GM10847 (cell line): Measurements from ENCODE around the gene RASD2.

ENCODE experiments used
- POLR2A ChIP-seq: IDR thresholded peaks from 2 replicates; pipeline ENCODE4 v1.6.1; 2011; ENCODE audit not compliant: insufficient read length; ENCODE audit errors: extremely low read depth

RASD2 gene

DNA sequence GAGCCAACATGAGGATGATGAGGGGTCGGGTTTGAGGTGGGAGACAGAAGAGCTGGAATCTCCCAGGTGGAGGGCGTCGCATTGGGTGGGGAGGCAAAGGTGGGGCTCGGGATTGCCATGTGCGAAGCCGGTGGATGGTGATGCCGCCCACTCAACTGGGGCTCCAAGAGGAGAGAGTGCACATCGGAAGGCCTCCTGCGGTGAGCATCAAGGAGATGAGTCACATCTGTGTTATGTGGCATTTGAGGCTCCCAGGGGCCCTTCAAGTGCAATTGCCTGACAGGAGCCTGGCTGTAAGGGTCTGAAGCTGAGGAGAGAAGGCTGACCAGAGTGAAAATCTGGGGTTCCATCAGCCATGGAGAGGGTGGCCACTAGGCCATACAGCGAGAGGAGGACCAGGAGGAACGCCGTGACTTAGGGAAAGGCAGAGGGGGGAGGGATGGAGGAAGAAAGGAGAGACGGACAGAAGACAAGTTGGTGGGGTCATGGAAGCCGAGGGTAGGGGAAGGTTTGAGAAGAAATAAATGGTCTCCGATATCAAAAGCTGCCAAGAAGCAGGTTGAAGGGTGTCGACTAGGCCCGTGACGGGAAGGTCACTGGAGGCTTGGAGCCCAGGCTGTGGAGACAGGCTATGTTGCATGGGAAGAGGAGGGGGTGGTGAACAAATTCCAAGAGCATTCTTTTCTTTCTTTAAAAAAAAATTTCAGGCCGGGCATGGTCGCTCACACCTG lies 21.3 kb downstream of the RASD2 start:
- no peak for TF ChIP-seq POLR2A

DNA sequence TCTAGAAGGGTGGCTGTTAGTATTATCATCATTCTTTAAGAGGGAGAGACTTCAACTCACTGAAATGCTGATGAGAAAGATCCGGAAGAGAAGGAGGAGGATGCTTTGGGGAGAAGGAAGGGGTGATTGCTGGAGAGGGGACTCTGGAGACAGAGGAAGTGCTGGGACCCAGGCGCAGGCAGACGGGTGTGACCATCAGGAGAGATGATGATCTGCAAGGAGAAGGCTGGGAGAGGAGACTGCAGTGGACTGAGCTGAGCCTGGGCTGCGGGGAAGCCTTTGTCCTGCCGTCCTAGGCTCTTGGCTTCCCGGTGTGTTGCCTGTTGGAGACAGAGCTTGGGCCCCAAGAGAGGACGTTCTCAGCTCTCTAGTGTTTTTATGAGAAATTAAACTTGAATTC lies 22.6 kb downstream of the RASD2 start:
- TF ChIP-seq POLR2A, result no peak

DNA sequence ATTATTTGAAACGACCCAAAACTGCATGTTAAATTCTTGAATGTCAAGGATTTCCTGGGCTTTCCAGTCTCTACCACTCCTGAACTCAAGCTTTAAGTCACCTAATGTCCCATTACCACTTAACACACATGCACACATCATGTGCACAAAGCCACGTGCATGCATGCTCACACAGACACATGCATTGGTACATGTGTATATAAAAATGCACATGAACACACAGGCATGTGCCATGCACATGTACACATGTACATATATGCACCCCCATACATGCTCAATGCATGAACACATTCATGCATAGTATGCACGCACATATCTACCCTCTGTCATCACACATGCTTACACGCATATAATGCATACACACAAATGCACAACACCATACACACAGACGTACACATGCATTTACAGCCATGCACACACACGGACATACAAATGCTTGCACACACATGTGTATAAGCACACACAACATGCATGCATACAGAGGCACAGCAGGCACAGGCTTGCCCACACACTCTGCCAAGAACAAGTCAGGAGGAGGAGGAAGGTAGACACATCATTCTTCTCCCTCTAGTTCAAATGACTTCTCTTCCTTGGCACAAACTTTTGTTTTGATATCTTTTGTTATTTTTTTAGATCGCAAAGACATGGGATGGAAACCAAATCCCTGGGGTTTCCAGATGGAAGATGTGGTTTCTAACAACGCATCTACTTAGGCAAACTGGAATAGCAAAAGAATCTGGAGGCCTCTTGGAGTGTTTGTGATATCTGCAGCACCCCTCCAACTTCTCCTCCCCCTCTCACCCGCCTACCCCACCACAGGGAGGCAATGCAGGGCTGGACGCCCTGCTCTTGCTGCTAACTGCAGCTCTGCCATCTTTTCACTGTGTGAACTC lies 24.6 kb downstream of the RASD2 start:
- no peak for TF ChIP-seq POLR2A

DNA sequence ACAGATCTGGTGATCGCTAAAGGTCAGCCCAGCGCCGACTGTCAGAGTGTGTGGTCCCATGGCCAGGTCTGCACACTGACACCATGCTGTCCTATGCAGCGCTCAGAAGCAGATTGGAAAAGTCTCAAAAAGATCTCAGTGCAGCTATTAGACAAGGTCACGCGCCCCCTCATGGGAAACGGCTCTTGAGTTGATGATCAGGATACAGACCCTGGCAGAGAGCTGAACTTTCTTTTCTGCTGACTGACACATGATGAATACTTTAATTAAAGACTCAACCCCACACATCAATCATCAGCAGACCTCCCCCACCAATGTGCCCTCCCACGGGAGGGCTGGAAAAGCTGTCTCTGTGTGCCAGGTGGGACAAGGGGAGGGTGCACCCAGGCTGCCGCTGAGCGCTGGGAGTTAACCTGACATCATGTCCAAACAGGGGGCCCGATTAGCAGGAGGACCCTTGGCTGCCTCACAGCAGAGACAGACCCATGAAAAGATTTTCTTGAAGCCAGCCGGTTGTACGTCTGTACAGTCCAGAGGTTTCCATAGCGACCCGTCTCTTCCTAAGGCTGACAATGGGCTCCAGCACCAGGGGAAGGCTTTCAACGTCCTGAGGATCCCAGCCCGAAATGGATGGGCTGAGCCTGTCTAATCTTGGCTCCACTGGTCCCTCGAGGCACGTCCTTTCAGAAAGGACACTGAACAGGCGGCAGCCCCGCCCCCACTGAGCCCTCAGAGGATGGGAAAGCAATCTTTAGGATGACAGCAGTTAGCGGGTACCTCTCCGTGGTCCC lies 26.9 kb downstream of the RASD2 start:
- no peak for TF ChIP-seq POLR2A

DNA sequence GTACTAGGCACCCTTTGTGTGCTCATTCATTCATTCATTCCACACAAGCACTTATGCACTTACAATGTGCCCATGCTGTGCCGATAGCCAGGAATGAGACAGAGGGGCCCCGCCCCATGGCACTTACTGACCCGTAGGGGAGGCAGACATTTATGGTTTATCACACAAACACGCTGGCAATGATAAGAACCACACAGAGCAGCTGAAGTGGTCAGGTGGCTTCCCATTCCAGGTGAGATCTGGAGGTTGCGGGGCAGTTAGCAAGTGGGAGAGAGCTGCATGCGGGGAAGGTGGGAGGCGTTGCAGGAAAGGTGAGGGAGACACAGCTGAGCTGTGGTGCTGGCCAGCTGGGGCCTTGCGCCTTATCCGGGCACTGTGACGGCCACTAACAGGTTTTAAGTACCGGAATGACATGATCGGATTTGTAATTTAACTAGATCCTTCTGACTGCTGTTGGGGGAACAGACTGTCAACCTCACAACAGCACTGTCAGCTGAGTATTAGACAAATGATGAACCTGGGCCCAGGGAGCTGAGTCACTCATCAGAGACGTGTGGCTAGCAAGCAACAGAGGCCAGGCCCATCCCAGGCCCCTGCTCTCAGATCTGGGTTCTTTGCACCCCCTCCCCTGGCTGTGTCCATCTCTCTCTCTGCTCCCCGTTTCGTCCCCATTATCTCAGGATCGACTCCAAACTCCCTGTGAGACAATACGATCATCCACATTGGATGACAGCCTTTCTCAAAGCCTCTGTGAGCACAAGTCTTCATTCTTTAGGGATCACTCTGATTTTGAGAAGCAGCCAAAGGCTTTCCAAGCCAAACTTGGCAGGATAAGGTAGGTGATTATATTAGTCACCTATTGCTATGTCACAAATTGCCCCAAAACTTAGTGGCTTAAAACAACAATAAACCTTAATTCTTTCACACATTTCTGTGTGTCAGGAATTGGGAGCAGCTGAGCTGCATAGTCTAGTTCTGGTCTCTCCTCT lies 28.4 kb downstream of the RASD2 start:
- TF ChIP-seq POLR2A, result no peak

DNA sequence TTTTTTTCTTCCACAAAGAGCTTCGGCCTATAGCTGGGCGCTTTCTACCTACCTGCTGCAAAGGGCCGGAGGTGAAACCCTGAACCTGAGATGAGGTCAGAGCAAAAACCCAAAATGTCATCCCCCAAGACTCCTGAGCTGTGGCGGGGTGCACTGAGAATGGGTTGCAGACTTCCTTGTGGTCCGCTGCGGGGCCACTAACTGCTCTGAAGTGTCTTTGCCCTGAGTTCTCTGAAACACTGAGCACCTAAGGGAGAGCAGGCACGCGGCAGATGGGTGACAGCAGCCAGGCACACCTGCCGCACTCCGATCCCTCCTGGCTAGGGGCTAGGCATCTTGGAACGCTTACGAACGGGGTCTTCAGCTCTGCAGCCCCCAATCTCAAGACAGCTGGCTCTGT lies 29.3 kb downstream of the RASD2 start:
- no peak for TF ChIP-seq POLR2A

DNA sequence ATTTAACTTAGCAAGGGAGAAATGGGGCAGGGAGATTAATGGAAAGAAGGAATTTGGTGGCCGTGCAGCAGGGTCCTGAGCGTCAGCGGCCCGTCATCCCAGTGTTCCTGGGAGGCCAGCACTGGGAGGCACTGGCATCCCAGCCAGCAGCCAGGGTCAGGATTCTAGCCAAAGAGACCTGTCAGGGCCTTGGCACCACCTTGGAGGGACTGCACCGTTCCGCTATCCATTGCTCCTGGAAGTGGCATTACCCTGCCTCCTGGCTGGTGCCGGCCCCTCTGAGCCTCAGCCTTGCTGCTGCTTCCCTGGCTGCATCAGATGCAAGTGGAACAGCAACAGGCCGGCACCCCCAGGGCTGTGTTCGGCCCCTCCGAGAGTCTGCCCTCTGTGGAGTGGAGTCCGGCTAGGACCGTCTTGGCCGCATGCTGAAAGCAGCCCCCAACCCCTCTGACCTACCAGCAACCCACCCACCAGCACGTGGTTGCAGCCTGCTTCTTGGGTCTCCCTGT lies 30.1 kb downstream of the RASD2 start:
- TF ChIP-seq POLR2A, result no peak

DNA sequence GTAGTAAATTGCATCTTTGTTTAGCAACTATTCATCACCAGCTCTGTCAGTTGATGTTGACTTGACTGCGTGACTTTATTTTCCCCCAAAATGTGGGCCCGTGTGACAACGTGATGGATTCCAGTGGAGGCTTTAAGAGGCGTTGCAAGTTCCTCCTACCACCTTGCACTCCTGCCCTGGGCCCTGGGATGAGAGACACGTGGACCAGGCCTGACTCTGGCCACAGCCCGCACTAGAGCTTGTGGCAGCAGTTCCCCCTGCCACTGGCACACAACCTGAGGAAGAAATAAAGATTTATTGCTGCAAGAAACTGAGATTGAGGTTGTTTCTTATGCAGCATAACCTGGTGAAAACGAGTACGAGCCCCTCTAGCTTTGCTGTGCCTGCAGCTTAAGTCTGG lies 31.9 kb downstream of the RASD2 start:
- no peak for TF ChIP-seq POLR2A

DNA sequence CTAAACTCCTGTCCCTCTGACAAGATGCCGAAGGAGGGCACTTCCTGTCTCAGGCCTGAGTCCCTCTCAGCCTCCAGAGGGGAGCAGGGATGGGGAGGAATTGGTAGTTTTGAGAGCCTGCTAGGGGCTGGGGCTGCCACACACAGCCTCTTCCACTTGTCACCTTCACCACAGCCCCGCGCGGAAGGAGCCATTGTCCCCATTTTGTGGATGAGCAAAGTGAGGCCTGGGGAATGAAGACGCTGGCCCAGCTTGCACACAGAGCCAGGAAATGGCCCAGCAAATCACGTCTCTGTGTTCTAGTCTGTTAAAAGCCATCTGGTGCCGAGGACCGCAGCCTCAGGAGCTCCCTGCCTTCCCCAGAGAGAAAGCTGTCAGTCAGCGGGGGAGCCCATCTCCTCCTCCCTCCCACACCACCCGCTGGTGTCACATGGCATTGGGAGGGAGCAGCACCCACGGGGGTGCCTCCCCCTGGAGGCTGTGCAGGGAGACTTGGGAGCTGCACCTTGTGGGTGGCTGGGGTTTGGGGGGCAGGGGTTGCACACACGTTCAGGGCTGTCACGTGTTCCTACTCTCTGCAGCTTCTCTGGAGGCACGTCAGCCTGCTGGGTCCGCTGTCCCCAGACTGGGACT lies 34.6 kb downstream of the RASD2 start:
- no peak for TF ChIP-seq POLR2A

DNA sequence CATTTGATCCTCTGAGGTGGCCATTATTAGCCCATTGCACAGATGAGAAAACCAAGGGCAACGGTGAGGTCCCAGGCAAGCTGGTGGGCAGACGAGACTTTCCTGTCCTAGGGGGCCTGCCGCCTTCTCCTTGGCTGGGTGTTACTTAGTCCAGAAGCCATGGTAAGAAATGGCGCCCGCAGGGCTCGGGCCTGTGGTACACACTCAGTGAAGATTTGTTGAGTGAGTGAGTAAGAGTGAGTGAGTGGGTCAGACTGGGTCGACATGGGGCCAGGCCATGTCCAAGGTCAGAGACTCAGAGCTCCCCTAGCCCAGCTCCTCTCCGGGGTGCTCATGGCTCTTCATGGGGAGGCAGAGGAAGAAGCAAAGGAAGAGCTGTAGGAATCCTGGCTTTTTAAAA lies 36.0 kb downstream of the RASD2 start:
- TF ChIP-seq POLR2A, result no peak

DNA sequence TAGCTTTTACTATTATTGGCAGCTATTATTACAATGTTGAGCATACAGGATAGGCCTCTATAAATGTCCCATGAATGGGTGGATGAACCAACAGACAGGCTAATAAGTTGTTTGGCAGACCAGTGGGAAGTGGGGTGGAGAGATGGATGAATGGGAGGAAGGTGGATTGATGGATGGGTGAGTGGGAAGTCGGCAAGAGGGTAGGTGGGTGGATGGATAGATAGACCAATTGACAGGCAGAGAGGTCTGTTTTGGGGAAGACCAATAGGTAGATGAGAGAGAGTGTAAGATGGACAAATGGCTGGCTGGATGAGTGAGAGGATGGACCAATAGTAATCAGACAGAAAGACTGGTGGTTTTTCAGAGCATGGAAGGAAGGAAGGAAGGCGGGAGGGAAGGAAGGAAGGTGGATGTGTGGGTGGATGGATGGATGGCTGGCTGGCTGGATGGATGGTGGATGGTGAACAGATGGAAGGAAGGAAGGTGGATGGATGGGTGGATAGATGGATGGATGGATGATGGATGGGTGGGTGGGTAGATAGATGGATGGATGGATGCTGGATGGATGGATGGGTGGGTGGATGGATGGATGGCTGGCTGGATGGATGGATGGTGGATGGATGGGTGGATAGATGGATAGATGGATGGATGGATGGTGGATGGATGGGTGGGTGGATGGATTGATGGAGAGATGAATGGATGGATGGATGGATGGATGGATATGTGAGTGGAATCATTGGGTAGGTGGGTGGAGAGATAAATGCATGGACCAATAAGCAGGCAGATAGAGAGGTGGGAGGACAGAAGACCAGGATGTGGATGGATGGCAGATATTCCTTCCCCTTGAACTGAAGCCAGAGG lies 37.4 kb downstream of the RASD2 start:
- no peak for TF ChIP-seq POLR2A

DNA sequence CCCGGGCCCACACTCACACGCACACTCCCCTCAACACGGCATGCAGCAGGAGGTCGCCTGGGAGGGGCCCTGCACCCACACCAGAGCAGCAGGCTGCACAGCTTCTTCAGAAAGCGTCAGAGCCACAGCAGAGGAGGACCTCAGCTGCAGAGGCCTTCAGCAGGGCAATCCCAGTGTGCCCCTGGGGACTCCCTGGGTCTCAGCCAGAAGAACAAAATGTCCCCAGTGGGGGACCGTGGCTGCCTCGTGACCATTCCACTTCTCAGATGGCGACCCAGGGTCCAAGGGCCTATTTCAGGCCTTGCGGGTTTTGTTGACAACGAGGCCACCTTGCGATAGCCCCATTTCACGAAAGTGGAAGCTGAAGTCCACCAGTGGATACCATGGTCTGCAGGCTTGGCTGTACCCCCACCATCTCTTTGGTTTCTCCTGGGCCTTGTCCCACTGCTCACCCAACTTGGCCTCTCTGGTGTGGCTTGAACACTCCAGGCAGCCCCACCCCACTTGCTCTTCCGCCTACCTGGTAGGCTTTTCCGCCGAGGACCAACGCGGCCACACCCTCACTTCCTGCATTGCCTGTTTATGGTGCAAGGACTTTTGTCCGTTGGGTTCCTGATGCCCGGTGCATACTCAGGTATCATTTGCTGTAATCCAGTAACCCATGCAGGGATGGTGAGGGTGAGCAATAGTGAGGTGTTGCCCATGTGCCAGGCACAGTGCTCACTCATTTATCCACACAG lies 38.4 kb downstream of the RASD2 start:
- no peak for TF ChIP-seq POLR2A

DNA sequence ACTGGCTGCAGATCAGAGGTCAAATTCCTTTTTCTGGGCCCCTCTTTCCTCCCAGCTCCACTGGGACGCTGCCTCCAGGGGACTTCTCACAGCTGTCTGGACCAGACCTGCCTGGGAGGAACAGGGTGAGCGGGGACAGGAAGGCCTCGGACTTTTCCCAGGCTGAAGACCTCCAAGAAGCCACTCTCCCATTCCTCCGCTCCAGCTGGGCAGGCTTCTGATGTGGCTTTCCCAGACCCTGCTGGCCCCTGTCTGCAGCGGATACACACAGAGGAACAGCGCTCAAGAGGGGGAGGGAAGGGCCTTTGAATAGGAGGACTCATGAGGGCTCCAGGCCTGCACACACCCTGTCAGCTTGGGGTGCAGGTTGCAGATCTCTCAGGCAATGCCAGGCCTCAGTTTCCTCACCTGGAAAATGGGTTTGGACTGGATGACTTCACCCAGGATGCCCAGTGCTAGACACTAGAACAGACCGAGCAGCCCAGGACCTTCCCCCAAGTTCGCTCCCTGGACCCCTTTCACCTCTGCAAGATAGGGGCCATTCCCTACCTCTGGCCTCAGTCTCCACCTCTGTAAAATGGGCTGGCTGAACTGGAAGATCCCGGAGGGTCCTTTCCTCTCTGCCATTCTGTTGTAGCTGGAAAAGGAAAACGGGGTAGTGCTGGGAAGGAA lies 39.9 kb downstream of the RASD2 start:
- TF ChIP-seq POLR2A, result no peak
